ENCODE data around the gene MARCHF4. TPM values are rescaled to one million over a fixed set of nuclear protein-coding genes. Genes with fewer than 3 reads are reported as not detected.

MARCHF4 gene
- total RNA-seq, 1 experiment from 2014 or later, result 1.3 TPM

GRCh38 chr2:216418981-216419380 lies 46.7 kb upstream of the MARCHF4 start:
- H3K27ac ChIP-seq (ENCODE audit: low read length), result no peak overlapping the region
- H3K36me3 ChIP-seq (ENCODE audit: control insufficient read depth, insufficient read depth, low read length), result peaks cover 4% of the 10 kb centered on the region
- H3K27me3 ChIP-seq (ENCODE audit: control insufficient read depth, insufficient read depth, low read length), result no peaks in the 10 kb centered on the region
- ATAC-seq, result no peak
- ChIA-PET POLR2A (no interaction called here), CTCF (no interaction called here)
- H3K9me3 ChIP-seq (ENCODE audit: control insufficient read depth, insufficient read depth, low read depth, low read length), result peaks cover 4% of the 10 kb centered on the region; the same call in 1 of the 2 replicates
- TF ChIP-seq POLR2AphosphoS5 (IDR thresholded peaks at IDR 0.05; ENCODE audit: low read depth, low read length) (no peak), CTCF (IDR thresholded peaks at IDR 0.05) (no peak), TCF7L2 (IDR thresholded peaks at IDR 0.05; ENCODE audit: low read depth, low read length) (no peak), REST (IDR thresholded peaks at IDR 0.05; ENCODE audit: insufficient read depth in 1 of 2, low read depth in 2 of 2, low read length in 1 of 2) (no peak), SIN3A (IDR thresholded peaks at IDR 0.05; ENCODE audit: borderline replicate concordance, insufficient read depth, low read depth, low read length) (no peak)
- intact Hi-C loops (cut with micrococcal nuclease; ENCODE audit: unreplicated experiment) (no loop called here), in situ Hi-C loops (cut with HindIII; ENCODE audit: low pct_unique_long_range_greater_than_20kb, low sequenced_read_pairs) (no loop called here)
- no peak overlapping the region for H3K4me3 ChIP-seq (ENCODE audit: low read depth in 2 of 2, low read length in 2 of 2)
- H3K4me1 ChIP-seq (ENCODE audit: control insufficient read depth, insufficient read depth, low read length), result no peaks in the 10 kb centered on the region
- DNase-seq (ENCODE audit: low read depth, low spot score), result no peak
- no TSS peak for BruUV-seq (replicated peaks)

GRCh38 chr2:216416571-216417307 lies 44.5 kb upstream of the MARCHF4 start:
- Histone ChIP-seq H3K4me1 (ENCODE audit: control insufficient read depth, insufficient read depth, low read length) (peaks cover 4% of the 10 kb centered on the region; the same call in 1 of the 2 replicates), H3K36me3 (ENCODE audit: control insufficient read depth, insufficient read depth, low read length) (no peaks in the 10 kb centered on the region; the same call in 1 of the 2 replicates), H3K27me3 (ENCODE audit: control insufficient read depth, insufficient read depth, low read length) (no peaks in the 10 kb centered on the region), H3K4me3 (ENCODE audit: low read depth in 2 of 2, low read length in 2 of 2) (no peak overlapping the region), H3K9me3 (ENCODE audit: control insufficient read depth, insufficient read depth, low read depth, low read length) (no peaks in the 10 kb centered on the region), H3K27ac (ENCODE audit: low read length) (no peak overlapping the region)
- DNase-seq (ENCODE audit: low read depth, low spot score) (no peak), ATAC-seq (no peak)
- POLR2A ChIA-PET, result no interaction called here
- intact Hi-C loops (cut with micrococcal nuclease; ENCODE audit: unreplicated experiment) (no loop called here), in situ Hi-C loops (cut with HindIII; ENCODE audit: low pct_unique_long_range_greater_than_20kb, low sequenced_read_pairs) (no loop called here)
- no peak for TF ChIP-seq SIN3A (IDR thresholded peaks at IDR 0.05; ENCODE audit: borderline replicate concordance, insufficient read depth, low read depth, low read length)
- TF ChIP-seq POLR2AphosphoS5 (IDR thresholded peaks at IDR 0.05; ENCODE audit: low read depth, low read length), result no peak
- no peak for TF ChIP-seq CTCF (IDR thresholded peaks at IDR 0.05)
- no peak for TF ChIP-seq TCF7L2 (IDR thresholded peaks at IDR 0.05; ENCODE audit: low read depth, low read length)
- TF ChIP-seq REST (IDR thresholded peaks at IDR 0.05; ENCODE audit: insufficient read depth in 1 of 2, low read depth in 2 of 2, low read length in 1 of 2), result no peak
- CTCF ChIA-PET, result no interaction called here
- no TSS peak for BruUV-seq (replicated peaks)
